ENCODE measurements around the gene DPRX.
"Not testable (repeated sequence)": the region's sequence is repeated elsewhere in the genome, so short reads cannot be mapped to it uniquely, and the experiment has no call there.

Gene DPRX

GRCh38 chr19:53642381-53643099 is 10.7 kb downstream of the DPRX start:
- in situ Hi-C loops (cut with MboI; ENCODE audit: low pct_unique_long_range_greater_than_20kb, low sequenced_read_pairs), result no loop called here
- no peak for DNase-seq

GRCh38 chr19:53644061-53644816 is 12.4 kb downstream of the DPRX start:
- in situ Hi-C loops (cut with MboI; ENCODE audit: low pct_unique_long_range_greater_than_20kb, low sequenced_read_pairs), result no loop called here
- DNase-seq, result no peak

GRCh38 chr19:53646144-53646543 is 14.3 kb downstream of the DPRX start:
- no peak for DNase-seq
- in situ Hi-C loops (cut with MboI; ENCODE audit: low pct_unique_long_range_greater_than_20kb, low sequenced_read_pairs), result no loop called here

- in situ Hi-C loops (cut with MboI; ENCODE audit: low pct_unique_long_range_greater_than_20kb, low sequenced_read_pairs), result no loop called here
- no peak for DNase-seq
Observed at GRCh38 chr19:53647350-53647749, 15.6 kb downstream of the DPRX start.

GRCh38 chr19:53647792-53648191 is 16.0 kb downstream of the DPRX start:
- no peak for DNase-seq
- in situ Hi-C loops (cut with MboI; ENCODE audit: low pct_unique_long_range_greater_than_20kb, low sequenced_read_pairs), result no loop called here

GRCh38 chr19:53649746-53650593 is 18.2 kb downstream of the DPRX start:
- in situ Hi-C loops (cut with MboI; ENCODE audit: low pct_unique_long_range_greater_than_20kb, low sequenced_read_pairs), result no loop called here
- DNase-seq, result no peak

- no peak for DNase-seq
- in situ Hi-C loops (cut with MboI; ENCODE audit: low pct_unique_long_range_greater_than_20kb, low sequenced_read_pairs), result no loop called here
Observed at GRCh38 chr19:53652476-53652875, 20.7 kb downstream of the DPRX start.

GRCh38 chr19:53655042-53655665 is 23.4 kb downstream of the DPRX start:
- no peak for DNase-seq
- in situ Hi-C loops (cut with MboI; ENCODE audit: low pct_unique_long_range_greater_than_20kb, low sequenced_read_pairs), result no loop called here

- in situ Hi-C loops (cut with MboI; ENCODE audit: low pct_unique_long_range_greater_than_20kb, low sequenced_read_pairs), result no loop called here
Observed at GRCh38 chr19:53657330-53657729, 25.5 kb downstream of the DPRX start.

GRCh38 chr19:53657778-53658177 is 26.0 kb downstream of the DPRX start:
- DNase-seq, result no peak
- in situ Hi-C loops (cut with MboI; ENCODE audit: low pct_unique_long_range_greater_than_20kb, low sequenced_read_pairs), result no loop called here

More at GRCh38 chr19:53657330-53657729, 25.5 kb downstream of the DPRX start:
- no peak for DNase-seq

- in situ Hi-C loops (cut with MboI; ENCODE audit: low pct_unique_long_range_greater_than_20kb, low sequenced_read_pairs), result no loop called here
- peak; percentile 7 for DNase-seq
Observed at GRCh38 chr19:53659292-53659691, 27.5 kb downstream of the DPRX start.

GRCh38 chr19:53660584-53660983 is 28.8 kb downstream of the DPRX start:
- in situ Hi-C loops (cut with MboI; ENCODE audit: low pct_unique_long_range_greater_than_20kb, low sequenced_read_pairs), result no loop called here
- no peak for DNase-seq

GRCh38 chr19:53662209-53662608 is 30.4 kb downstream of the DPRX start:
- in situ Hi-C loops (cut with MboI; ENCODE audit: low pct_unique_long_range_greater_than_20kb, low sequenced_read_pairs), result no loop called here
- no peak for DNase-seq

GRCh38 chr19:53664152-53664551 is 32.4 kb downstream of the DPRX start:
- in situ Hi-C loops (cut with MboI; ENCODE audit: low pct_unique_long_range_greater_than_20kb, low sequenced_read_pairs), result no loop called here
- no peak for DNase-seq

GRCh38 chr19:53664760-53665159 is 33.0 kb downstream of the DPRX start:
- DNase-seq, result no peak
- in situ Hi-C loops (cut with MboI; ENCODE audit: low pct_unique_long_range_greater_than_20kb, low sequenced_read_pairs), result no loop called here

GRCh38 chr19:53666331-53666730 is 34.5 kb downstream of the DPRX start:
- DNase-seq; in situ Hi-C loops (cut with MboI; ENCODE audit: low pct_unique_long_range_greater_than_20kb, low sequenced_read_pairs): not testable (repeated sequence)

GRCh38 chr19:53668804-53669203 is 37.0 kb downstream of the DPRX start:
- in situ Hi-C loops (cut with MboI; ENCODE audit: low pct_unique_long_range_greater_than_20kb, low sequenced_read_pairs); DNase-seq: not testable (repeated sequence)

- in situ Hi-C loops (cut with MboI; ENCODE audit: low pct_unique_long_range_greater_than_20kb, low sequenced_read_pairs), result no loop called here
- no peak for DNase-seq
Observed at GRCh38 chr19:53670345-53670744, 38.5 kb downstream of the DPRX start.

GRCh38 chr19:53671663-53672062 is 39.9 kb downstream of the DPRX start:
- no peak for DNase-seq

More at GRCh38 chr19:53671663-53672062, 39.9 kb downstream of the DPRX start:
- in situ Hi-C loops (cut with MboI; ENCODE audit: low pct_unique_long_range_greater_than_20kb, low sequenced_read_pairs), result no loop called here
